ENCODE results near the gene NEMP1. TPM values are rescaled to one million over a fixed set of nuclear protein-coding genes. Genes with fewer than 3 reads are reported as not detected.

NEMP1 gene
- total RNA-seq, 2 experiments from 2014 or later, result 7.2 to 9.9 TPM

Other genes starting within 250 kb of the NEMP1 start
- not detected for gene SDR9C7, start 144.4 kb downstream of the NEMP1 start, total RNA-seq
- under 1 TPM; 0.30 to 0.34 TPM for gene RDH16, start 121.2 kb downstream of the NEMP1 start, total RNA-seq
- 1 to 10 TPM; 6.9 to 8.0 TPM for gene ZBTB39, start 72.2 kb downstream of the NEMP1 start, total RNA-seq
- not detected for gene TAC3, start 62.3 kb downstream of the NEMP1 start, total RNA-seq
- 1 to 10 TPM; 1.0 to 1.1 TPM for gene MYO1A, start 28.7 kb downstream of the NEMP1 start, total RNA-seq
- gene NAB2, start 10.3 kb upstream of the NEMP1 start, total RNA-seq, result 1 to 10 TPM; 4.8 to 6.1 TPM
- gene STAT6, start 32.6 kb upstream of the NEMP1 start, total RNA-seq, result 100 to 1,000 TPM; 133 to 144 TPM
- 1 to 10 TPM; 6.6 to 8.5 TPM for gene LRP1, start 49.7 kb upstream of the NEMP1 start, total RNA-seq
- not detected for gene LRP1-AS, start 68.8 kb upstream of the NEMP1 start, total RNA-seq
- gene NXPH4, start 138.0 kb upstream of the NEMP1 start, total RNA-seq, result not detected
- 10 to 100 TPM; 21.3 to 22.2 TPM for gene SHMT2, start 150.9 kb upstream of the NEMP1 start, total RNA-seq
- gene STAC3, start 172.4 kb upstream of the NEMP1 start, total RNA-seq, result 1 to 10 TPM; 2.0 to 3.0 TPM